Loucy (cell line): ENCODE data around the gene RARRES2.

Source experiments
- H2AFZ ChIP-seq: fragments of 200-600 bp; sonication (generic); 2 replicates; pipeline ENCODE4 v1.6.0; 2016; ENCODE audit warnings: antibody characterized with exemption, mild to moderate bottlenecking, low read length, moderate library complexity
- H3F3A ChIP-seq: fragments of 200-600 bp; 2 replicates; pipeline ENCODE4 v1.6.0; 2016; ENCODE audit warnings: antibody characterized with exemption, low read depth, mild to moderate bottlenecking
- H3K27me3 ChIP-seq: fragments of 200-600 bp; sonication (generic); 2 replicates; pipeline ENCODE4 v1.6.1; 2014; ENCODE audit warnings: low read length, mild to moderate bottlenecking; ENCODE audit not compliant: insufficient read depth, poor library complexity, severe bottlenecking
- H3K36me3 ChIP-seq: fragments of 200-600 bp; sonication (generic); 2 replicates; pipeline ENCODE4 v1.6.1; 2016; ENCODE audit warnings: low read length; ENCODE audit not compliant: insufficient read depth
- H3K4me1 ChIP-seq: fragments of 200-600 bp; sonication (generic); 2 replicates; pipeline ENCODE4 v1.5.1; 2014; ENCODE audit warnings: low read length, mild to moderate bottlenecking; ENCODE audit not compliant: insufficient read depth, poor library complexity, severe bottlenecking
- H3K4me2 ChIP-seq: fragments of 200-600 bp; sonication (generic); 2 replicates; pipeline ENCODE4 v1.6.0; 2014; ENCODE audit warnings: antibody characterized with exemption, low read length, low read depth, mild to moderate bottlenecking; ENCODE audit not compliant: poor library complexity, severe bottlenecking
- H3K4me3 ChIP-seq: fragments of 200-600 bp; sonication (generic); 2 replicates; pipeline ENCODE4 v1.5.1; 2014; ENCODE audit warnings: low read length, mild to moderate bottlenecking, mixed read lengths; ENCODE audit not compliant: poor library complexity, severe bottlenecking
- H3K79me2 ChIP-seq: fragments of 200-600 bp; sonication (generic); 2 replicates; pipeline ENCODE4 v1.6.1; 2014; ENCODE audit warnings: low read length; ENCODE audit not compliant: insufficient read depth
- H3K9ac ChIP-seq: fragments of 200-600 bp; sonication (generic); 2 replicates; pipeline ENCODE4 v1.6.0; 2014; ENCODE audit warnings: mild to moderate bottlenecking, low read depth, low read length, moderate library complexity; ENCODE audit not compliant: poor library complexity, severe bottlenecking
- H3K9me2 ChIP-seq: fragments of 200-600 bp; sonication (generic); replicated peaks from 2 replicates; pipeline ENCODE4 v1.6.1; 2016; ENCODE audit warnings: low read depth, low read length, mixed read lengths
- H3K9me3 ChIP-seq: fragments of 200-600 bp; sonication (generic); 2 replicates; pipeline ENCODE4 v1.6.1; 2014; ENCODE audit warnings: mild to moderate bottlenecking, antibody characterized with exemption, low read length, low read depth; ENCODE audit not compliant: insufficient read depth
- H4K20me1 ChIP-seq: fragments of 200-600 bp; sonication (generic); 2 replicates; pipeline ENCODE4 v1.6.0; 2014; ENCODE audit warnings: antibody characterized with exemption, low read length, mild to moderate bottlenecking; ENCODE audit not compliant: insufficient read depth, poor library complexity, severe bottlenecking
- EZH2phosphoT487 ChIP-seq: fragments of 200-600 bp; IDR thresholded peaks from 2 replicates; pipeline ENCODE4 v1.6.1; 2018; ENCODE audit warnings: antibody characterized with exemption, mild to moderate bottlenecking, moderate library complexity, borderline replicate concordance
- TF ChIP-seq, protein P1 (sequence below): fragments of 200-600 bp; sonication (generic); conservative IDR thresholded peaks from 2 replicates; pipeline ENCODE4 v1.5.1; 2014; ENCODE audit warnings: mild to moderate bottlenecking, antibody characterized with exemption, low read length

RARRES2 gene

DNA sequence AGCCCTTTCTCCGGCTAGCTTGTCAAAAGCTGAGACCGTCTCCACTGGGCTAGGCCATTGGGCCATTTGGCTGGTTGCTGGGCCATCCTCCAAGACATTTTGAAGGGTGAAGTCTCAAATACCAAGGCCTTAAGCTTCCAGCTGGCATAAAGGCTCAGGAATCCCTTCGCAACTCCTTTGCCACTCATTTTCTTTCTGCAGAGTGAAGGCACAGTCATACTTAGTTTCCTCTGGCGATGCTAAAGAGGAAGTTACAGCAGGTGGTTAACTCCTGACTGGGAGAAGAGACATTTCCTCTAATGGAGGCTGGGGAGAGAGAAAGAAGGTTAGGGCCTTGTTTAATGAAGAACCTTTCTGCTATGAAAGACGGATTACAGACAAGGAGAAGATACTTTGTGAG is 22.4 kb upstream of the RARRES2 start:
- no peak for TF ChIP-seq EZH2phosphoT487
- TF ChIP-seq, protein P1, sequence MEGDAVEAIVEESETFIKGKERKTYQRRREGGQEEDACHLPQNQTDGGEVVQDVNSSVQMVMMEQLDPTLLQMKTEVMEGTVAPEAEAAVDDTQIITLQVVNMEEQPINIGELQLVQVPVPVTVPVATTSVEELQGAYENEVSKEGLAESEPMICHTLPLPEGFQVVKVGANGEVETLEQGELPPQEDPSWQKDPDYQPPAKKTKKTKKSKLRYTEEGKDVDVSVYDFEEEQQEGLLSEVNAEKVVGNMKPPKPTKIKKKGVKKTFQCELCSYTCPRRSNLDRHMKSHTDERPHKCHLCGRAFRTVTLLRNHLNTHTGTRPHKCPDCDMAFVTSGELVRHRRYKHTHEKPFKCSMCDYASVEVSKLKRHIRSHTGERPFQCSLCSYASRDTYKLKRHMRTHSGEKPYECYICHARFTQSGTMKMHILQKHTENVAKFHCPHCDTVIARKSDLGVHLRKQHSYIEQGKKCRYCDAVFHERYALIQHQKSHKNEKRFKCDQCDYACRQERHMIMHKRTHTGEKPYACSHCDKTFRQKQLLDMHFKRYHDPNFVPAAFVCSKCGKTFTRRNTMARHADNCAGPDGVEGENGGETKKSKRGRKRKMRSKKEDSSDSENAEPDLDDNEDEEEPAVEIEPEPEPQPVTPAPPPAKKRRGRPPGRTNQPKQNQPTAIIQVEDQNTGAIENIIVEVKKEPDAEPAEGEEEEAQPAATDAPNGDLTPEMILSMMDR: no peak
- Histone ChIP-seq H3F3A (peaks cover 8% of the 10 kb centered on the region; the same call in 1 of the 2 replicates), H3K9me2 (no peaks in the 10 kb centered on the region), H3K36me3 (no peaks in the 10 kb centered on the region), H3K4me1 (peaks cover 55% of the 10 kb centered on the region), H3K4me2 (peak overlapping the region; percentile 39), H3K27me3 (peaks cover 2% of the 10 kb centered on the region), H4K20me1 (peaks cover under 1% of the 10 kb centered on the region), H3K9ac (peak overlapping the region; percentile 44), H2AFZ (peak overlapping the region; percentile 53), H3K4me3 (peak overlapping the region; percentile 7), H3K9me3 (no peaks in the 10 kb centered on the region), H3K79me2 (peaks cover 13% of the 10 kb centered on the region)

DNA sequence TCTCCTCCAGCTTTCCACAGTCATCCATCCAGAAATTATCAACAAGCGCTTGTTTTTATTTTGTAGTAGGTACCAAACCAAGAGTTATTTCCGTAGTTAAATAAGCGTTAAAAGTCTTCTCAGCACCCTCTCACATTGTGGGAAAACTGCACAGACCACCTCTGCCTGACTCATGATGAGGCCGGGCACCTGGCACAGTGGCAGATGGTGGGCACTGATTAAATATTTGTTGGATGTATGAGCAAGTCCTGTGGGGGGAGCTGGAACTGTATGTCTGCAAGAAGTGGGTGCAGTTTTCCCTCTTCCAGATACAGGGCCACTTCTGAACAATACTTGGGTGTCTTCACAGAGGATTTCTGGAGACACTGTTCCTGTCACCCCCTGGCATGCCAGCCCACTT is 21.9 kb upstream of the RARRES2 start:
- no peaks in the 10 kb centered on the region for H3K9me3 ChIP-seq
- H3K9me2 ChIP-seq: no peaks in the 10 kb centered on the region
- peaks cover 60% of the 10 kb centered on the region for H3K4me1 ChIP-seq
- H4K20me1 ChIP-seq: no peaks in the 10 kb centered on the region
- H3K79me2 ChIP-seq: peaks cover 8% of the 10 kb centered on the region
- TF ChIP-seq, protein P1: no peak
- no peak for TF ChIP-seq EZH2phosphoT487
- H3K36me3 ChIP-seq: no peaks in the 10 kb centered on the region
- peaks cover 8% of the 10 kb centered on the region; the same call in 1 of the 2 replicates for H3F3A ChIP-seq
- H3K27me3 ChIP-seq: no peaks in the 10 kb centered on the region
- peak overlapping the region; percentile 7 for H3K4me3 ChIP-seq
- H3K4me2 ChIP-seq: peak overlapping the region; percentile 39
- H3K9ac ChIP-seq: peak overlapping the region; percentile 44
- H2AFZ ChIP-seq: no peak overlapping the region

DNA sequence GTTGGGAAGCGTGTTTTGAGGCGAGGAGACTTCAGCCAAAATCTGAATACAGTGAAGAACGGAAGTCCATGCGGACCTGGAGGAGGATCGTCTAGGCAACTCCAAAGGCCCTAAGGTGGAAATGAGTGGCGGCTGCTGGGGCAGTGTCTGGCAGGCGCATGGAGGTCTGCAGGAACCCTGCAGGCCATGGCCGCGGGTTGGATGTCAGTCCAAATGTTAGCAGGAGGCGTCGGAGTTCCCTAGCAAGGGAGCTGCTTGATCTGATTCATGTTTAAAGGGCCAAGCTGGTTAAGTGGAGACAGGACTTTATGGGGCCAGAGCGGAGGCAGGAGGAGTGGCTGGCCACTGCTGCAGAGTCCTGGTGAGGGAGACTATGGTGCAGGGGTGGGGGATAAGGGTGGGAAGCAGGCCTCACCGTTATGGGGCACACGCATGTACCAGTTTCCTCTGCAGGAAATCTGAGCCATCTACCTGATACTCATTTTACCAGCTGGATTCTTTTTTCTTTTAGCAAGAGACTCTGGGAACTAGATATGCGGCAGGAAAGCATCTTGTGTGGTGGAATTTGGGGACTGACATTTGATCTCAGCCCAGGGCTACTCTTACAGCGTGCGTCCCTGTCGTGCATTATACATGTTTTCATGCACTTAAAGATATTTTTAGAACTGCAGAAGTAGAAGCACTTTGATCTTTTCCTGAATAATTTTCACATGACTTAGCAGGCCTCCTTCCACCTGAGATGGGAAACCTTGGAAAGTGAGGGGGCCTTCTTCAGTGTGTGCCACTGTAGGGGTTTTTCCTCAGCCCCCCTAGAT is 20.6 kb upstream of the RARRES2 start:
- H3K9ac ChIP-seq: no peak overlapping the region
- no peak for TF ChIP-seq EZH2phosphoT487
- TF ChIP-seq, protein P1: no peak
- no peaks in the 10 kb centered on the region for H3K27me3 ChIP-seq
- H3K4me2 ChIP-seq: peak overlapping the region; percentile 26
- H3F3A ChIP-seq: peaks cover 5% of the 10 kb centered on the region; the same call in 1 of the 2 replicates
- H3K4me3 ChIP-seq: no peak overlapping the region
- H3K4me1 ChIP-seq: peaks cover 60% of the 10 kb centered on the region
- H3K9me2 ChIP-seq: no peaks in the 10 kb centered on the region
- no peaks in the 10 kb centered on the region for H3K9me3 ChIP-seq
- no peaks in the 10 kb centered on the region for H4K20me1 ChIP-seq
- H2AFZ ChIP-seq: no peak overlapping the region
- no peaks in the 10 kb centered on the region for H3K36me3 ChIP-seq
- H3K79me2 ChIP-seq: peaks cover 2% of the 10 kb centered on the region; the same call in 1 of the 2 replicates
